D721Med (cell line): ENCODE measurements around the gene RPS27A.
"Not testable (repeated sequence)": the region's sequence is repeated elsewhere in the genome, so short reads cannot be mapped to it uniquely, and the experiment has no call there.

Experiments
- DNase-seq: peaks from one replicate; pipeline ENCODE4 v3.0.0; 2011; ENCODE audit warnings: low spot score; ENCODE audit not compliant: insufficient read length
- FAIRE-seq: peaks from 2 replicates; lab custom pipeline; 2011; peaks lifted over from hg19 to GRCh38; lab: Jason Lieb, UNC
- CTCF ChIP-seq: IDR thresholded peaks from 2 replicates; pipeline ENCODE4 v1.5.1; 2012; ENCODE audit warnings: mild to moderate bottlenecking, control low read depth; ENCODE audit not compliant: insufficient read depth; ENCODE audit errors: missing control alignments

Gene RPS27A

GRCh38 chr2:55239656-55240222, 7.3 kb downstream of the RPS27A start:
- DNase-seq (no peak), FAIRE-seq (no peak)
- no peak for TF ChIP-seq CTCF

- not testable (repeated sequence) for DNase-seq, FAIRE-seq
Observed at GRCh38 chr2:55241582-55241981, 9.1 kb downstream of the RPS27A start.

- no peak for DNase-seq
- TF ChIP-seq CTCF: no peak
- FAIRE-seq: no peak
Observed at GRCh38 chr2:55242617-55243016, 10.1 kb downstream of the RPS27A start.

- no peak for TF ChIP-seq CTCF
- FAIRE-seq (no peak), DNase-seq (no peak)
Observed at GRCh38 chr2:55245411-55245810, 12.9 kb downstream of the RPS27A start.

- TF ChIP-seq CTCF: no peak
Observed at GRCh38 chr2:55247025-55247424, 14.5 kb downstream of the RPS27A start.

GRCh38 chr2:55252832-55253231, 20.3 kb downstream of the RPS27A start:
- TF ChIP-seq CTCF: no peak
- FAIRE-seq: peak; percentile 68
- DNase-seq: no peak

More at GRCh38 chr2:55247025-55247424, 14.5 kb downstream of the RPS27A start:
- no peak for DNase-seq
- FAIRE-seq: no peak

GRCh38 chr2:55259586-55259985, 27.1 kb downstream of the RPS27A start:
- FAIRE-seq, DNase-seq: not testable (repeated sequence)

GRCh38 chr2:55268288-55268906, 35.9 kb downstream of the RPS27A start:
- no peak for TF ChIP-seq CTCF
- DNase-seq (no peak), FAIRE-seq (no peak)
